DMS79 treated with DMSO at 0.1 percent for 48 hours (cell line): ENCODE measurements around the gene CCDC33.

Source experiments
- DNase-seq: peaks from one replicate; lab custom pipeline; 2025; lab: John Stamatoyannopoulos, UW

Gene CCDC33

DNA sequence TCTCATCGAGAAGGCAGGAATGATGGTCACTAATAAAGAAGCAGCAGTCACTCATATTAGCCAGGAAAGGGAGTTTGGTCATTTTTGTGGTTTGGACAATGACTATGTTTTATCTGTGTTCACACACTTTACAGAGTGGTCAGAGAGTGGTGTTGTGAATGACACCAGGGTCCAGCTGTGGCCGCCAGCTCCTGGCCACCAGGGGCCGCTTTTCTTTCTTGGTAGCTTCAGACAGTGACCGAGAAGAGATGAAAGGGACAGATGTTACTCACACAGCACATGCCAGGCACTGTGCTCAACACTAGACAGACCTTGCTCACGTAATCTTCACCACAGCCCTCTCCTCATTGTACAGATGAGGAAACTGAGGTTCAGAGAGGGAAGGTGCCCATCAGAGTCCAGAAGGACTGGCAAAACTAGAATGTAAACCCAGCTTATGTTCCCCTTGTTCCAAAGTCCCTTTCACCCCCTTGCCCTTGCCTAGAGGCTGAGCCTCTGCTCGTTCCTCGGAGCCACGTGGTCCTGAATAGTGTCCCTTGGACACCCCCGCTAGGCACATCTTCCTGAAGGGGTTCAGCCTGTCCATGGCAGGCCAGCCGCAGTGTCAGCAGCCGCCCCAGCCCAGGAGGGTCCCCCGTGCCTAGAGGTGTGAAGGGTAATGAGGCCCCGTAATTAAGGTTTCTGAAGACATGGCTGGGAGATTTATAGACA is 75.8 kb downstream of the CCDC33 start:
- DNase-seq: no peak

DNA sequence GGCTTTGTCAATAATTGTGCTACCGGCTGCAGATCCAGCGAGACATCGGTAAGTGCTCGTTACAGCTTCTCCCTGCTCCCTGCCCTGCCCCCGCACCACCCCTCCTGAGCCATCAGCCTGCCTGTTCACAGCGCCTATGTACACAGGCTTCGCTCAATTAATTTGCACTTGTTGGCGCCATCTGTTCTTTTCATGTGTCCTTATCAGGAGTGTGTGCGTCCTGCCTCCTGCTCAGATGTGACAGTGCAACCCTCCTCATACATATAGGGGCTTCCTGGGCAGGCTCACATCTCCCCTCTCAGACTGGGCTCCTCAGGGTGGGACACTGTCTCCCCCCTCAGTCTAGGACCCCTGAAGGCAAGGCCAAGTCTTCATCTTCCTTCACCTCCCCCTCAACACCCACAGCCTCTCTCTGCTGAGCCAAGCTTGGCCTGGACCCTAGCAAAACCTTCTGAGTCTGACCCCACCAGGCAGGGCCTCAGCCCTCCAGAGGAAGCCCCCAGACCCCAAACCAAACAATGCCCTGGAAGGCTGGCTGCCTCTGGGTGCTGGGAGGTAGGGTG is 76.4 kb downstream of the CCDC33 start:
- DNase-seq: peak; percentile 84

DNA sequence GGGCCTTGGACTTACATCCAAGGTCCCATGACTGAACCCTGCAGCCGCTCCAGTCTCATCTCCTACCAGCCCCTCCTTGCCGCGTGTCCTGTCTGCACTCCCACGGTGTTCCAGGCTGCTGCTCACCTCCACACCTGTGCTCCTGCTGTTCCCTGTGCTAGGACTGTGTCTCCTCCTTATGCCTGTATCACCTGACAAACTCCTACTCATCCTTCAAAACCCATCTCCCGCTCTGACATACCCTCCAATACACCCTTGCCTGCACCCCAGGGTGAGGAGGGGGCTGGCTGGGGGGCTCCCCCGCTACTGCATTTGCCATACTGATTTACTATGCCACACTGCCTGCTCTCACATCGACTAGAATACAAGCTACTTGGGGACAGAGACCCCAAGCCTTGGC is 77.8 kb downstream of the CCDC33 start:
- no peak for DNase-seq

DNA sequence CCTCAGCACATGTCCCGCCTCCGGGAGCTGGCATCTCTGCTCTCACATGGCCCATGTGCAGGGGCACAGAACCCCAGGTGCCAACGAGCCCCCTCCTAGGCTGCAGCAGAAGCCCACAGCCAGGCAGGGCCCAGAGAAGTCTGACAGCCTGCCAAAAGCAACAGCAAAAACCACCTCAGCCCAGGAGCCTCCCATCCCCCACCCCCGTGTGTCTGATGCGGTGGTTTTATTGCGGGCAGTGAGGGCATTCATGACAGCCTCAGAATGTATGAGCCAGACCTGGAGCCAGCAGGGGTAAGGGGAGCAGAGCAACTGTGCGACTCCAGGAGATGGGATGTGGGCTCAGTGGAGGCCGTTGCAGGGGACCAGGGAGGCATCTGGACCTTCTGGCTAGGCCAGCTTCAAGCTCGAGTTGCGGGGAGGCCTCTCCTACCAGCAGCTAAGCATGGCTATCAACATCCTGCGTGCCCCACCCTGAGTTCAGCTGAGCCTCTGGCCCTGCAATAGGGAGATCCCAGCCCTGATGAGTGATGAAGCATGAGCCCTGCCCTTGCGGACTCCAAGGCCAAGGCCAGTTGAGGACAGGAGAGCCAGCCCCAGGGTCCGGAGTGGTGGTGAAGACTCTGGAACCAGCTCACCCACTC is 78.8 kb downstream of the CCDC33 start:
- DNase-seq: no peak

DNA sequence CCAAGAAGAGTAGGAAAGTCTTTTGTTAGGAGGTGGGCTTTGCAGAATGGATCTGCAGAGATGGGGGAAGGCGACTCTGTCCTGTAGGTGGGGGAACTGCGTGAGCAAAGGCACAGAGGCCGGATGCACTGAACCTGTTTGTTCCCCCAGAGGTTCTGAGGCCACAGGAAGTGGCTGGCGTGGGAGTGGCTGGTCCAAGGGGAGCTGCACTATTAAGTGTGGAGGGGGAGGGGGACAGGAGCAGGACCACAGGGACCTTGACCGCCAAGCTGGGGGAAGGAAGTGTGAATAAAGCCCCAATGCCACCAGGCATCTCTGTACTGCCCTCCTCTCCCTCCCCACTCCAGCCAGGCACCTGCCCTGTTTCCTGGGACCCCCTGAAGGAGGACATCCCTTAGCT is 79.5 kb downstream of the CCDC33 start:
- DNase-seq: no peak

DNA sequence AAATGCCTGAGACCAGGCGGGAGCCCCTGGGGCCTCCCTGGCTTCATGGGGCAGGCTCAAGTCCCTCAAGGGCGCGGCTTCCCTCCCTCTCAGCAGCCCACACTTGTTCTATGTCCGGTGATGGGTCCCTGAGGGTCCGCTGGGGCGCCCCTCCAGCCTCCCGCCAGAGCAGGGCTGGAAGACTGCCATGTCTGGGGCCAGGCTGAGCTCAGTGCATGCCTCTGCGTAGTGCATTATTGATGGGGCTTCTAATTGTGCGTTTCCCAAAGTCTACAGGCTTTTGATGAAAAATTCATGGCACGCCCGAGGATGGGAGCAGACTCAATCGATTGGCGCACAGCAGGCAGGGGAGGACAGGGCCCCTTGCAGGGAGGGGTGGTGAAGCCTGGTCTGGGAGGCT is 80.0 kb downstream of the CCDC33 start:
- no peak for DNase-seq

DNA sequence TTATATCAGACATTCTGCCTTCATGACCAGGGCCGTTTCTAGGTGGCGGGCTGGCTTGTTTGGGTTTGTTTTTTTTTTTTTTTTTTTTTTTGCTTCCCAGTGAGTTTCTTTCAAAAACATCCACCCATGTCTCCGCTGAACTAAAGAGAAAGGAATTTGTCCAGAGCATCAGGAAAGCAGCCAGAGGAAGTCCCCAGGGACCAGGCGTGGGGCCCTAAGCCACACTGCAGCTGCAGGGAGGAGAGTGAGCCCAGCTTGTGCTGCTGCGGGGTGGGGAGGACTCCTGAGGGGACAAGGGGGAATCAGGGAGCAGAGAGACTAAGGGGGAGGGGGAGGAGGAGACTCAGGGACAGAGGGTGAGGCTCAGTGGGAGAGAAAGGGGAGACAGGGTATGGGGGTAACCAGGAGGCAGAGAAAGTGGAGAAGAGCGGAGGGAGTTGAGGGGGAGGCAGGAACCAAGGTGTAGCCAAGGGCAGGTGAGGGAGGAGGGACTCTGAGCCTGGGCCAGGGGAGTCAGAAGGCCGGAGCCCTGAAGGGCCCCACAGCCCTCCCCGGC is 81.8 kb downstream of the CCDC33 start:
- peak; percentile 56 for DNase-seq

DNA sequence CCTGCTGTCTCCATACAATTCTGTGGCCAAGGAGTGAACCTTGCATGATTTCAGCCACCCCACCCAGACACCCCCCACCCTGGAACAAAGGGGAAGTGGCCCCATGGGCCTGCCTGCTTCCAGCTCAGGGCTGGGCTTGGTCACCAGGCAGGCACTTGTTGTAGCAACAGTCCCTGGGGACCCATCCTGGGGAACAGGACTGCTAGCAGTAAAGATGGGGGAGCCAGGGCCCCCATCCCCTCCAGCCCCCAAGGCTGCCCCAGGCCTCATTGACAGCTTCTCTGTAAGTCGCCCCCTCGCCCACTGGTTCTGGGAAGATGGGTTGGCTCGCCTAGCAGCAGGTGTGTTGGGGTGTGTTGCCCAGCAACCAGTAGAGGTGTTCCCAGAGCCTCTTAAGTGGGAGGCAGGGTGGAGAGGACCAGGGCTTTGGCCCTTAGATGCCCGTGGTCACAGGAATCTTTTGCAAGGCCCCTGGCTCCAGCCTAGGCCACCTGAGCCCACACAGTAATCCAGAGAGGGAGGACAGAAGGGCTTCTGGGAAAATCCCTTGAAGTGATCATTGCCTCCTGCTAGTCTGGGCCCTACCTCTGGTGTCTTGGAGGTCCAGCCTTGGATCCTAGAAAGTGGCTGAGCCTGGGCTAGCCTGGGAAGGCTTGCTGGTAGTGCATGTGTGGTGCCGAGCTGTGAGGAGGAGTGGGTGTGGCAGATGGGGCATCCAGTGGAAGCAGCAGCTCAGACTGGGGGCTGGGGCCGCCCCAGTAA is 82.4 kb downstream of the CCDC33 start:
- peak; percentile 62 for DNase-seq

DNA sequence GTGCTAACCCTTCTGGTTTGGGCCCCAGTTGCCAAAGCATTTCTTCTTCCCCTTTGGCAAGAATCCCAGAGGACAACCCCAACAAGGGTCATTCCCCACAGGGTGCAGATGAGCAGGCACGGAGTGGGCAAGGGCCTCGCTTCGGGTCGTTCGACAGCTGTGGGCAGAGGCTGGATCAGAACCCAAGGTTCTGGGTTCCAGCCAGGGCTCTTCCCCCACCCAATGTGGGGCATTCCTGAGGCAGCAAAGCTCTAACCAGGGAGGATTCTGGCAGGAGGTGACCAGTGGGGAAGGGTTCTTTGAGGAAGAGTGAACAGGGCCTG is 83.0 kb downstream of the CCDC33 start:
- DNase-seq: no peak

DNA sequence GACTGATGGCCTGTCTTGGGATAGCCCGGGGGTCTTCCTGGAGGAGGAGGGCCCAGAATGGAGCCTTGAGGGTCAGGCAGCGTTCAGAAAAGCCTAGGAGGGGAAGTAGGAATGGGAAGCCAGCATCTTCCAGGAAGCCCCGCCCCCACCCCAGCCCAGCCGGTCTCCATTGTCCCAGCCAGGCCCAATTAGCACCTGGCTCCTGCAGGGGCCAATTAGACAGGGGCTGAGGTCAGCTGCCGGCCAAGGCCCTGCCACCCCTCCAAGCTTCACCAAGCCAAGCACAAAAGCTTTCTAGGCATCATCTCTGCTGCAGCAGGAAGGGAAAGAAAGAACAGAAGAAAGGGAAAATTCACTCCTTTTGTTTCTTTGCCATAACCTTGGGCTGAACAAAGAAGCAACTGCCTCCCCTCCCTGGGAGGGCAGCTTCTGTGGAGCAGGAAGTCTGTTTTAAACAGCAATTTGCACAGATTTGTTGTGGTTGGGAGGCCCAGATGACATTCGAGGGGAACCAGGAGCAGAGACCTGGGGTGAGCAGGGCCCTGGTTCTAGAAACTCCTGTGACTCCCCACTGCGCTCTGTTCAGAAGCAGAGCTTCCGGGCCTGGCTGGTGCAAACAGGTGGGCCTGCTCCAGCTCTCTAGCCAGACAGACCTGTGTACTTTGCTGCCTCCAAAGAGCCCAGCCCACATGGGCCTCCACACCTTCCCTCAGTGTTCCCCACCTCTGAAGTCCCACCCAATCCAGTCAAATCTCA is 83.6 kb downstream of the CCDC33 start:
- DNase-seq: no peak

DNA sequence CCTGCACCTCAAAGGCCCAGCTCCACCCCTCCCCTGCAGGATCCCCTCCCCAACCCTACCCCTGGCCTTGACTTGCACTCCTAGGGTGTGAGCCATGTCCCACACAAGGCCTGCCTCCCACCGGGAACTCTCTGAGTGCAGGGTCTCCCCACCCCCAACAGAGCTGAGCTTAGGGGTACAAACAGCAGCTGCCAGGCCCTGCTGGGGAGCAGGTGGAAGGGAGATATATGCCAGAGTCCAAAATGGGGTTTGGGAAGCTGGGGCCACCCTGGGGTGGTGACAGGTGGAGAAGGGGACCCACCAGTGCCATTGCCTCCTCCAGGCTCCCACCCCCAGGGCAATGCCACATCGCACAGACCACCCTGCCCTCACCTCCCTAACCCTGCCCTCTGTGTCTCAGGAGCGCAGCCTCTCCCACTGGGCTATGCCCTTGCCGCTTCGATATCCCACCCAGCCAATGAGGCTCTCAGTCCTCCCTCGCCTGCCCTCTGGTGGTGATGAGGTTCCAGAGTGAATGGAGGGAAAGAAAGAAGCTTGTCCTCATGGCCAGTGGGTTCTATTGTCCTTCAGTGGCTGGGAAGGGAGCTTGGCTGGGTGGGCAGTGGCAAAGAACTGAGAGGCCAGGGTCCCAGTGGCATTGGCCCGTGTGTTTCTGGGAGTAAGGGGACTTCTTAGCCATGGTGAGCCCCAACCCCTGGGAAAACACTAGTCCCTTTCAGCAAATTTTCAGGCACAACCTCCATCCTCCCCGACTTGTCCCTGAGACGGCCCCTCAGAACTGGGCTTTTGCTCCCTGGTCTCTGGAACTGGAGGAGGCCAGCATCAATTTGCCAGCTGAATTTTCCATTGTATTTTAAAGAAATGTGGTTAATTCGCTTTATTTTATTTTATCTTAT is 84.5 kb downstream of the CCDC33 start:
- no peak for DNase-seq

DNA sequence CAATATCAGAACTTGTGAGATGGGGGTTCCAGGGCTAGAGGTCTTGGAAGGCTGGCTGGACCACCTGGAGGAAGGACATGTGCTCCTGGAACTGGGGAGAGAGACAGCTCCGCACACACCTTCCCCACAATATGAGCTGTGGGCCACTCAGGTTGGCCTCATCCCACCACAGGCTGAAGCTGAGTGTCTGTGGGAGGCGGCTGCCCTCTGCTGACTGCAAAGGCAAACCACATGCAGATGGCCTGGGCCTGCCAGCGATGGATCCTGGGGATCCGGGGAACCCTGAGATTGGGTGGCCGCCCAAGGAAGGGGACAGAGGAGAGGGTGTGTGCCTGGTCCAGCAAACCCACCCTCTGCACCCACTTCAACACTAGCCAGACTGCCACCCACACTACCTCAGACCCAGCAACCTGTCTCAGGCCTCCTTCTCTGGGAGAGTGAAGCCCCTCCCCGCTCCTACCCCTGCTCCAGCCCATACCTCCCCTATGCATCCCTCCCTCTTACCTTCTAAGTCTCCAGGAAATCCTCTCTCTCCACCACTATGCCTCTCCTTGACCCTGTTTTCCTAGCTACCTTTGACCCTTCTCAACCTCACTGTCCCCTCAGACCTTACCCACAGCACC is 86.5 kb downstream of the CCDC33 start:
- DNase-seq: no peak

DNA sequence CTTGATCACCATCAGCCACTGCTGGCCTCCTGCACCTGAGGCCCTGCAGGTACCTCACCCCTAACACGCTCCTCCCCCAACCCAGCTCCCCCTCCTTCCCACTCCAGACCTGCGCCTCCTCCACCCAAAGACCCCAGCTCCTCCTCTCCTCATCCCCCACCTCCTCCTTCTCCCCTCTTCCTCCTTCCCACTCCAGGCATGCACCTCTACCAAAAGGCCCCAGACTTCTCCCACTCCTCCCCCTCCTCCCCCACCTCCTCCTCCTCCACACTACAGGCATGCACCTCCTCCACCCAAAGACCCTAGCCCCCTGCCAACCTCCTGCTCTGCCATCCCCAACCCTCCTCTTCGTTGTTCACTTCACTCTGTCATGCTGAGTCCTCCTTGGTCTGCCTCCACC is 88.6 kb downstream of the CCDC33 start:
- DNase-seq: no peak

DNA sequence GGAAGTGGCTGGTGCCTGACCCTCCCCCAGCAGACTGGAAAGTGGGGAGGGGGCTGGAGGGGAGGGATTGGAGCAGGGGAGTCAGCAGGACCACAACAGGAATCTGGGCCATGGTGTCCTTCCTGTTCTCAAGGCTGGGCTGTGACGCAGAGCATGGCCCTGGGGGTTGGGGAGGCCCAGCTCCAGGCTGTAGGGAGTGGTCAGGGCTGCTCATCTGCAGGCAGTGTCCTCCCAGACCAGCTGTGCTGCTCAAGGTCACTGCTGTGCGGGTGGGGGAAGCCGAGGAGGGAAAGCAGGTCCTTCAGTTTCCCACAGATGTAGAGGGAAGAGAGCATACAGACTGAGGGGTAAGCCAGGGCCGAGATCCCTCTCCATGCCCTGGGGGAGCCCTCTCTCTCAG is 90.6 kb downstream of the CCDC33 start:
- DNase-seq: no peak

DNA sequence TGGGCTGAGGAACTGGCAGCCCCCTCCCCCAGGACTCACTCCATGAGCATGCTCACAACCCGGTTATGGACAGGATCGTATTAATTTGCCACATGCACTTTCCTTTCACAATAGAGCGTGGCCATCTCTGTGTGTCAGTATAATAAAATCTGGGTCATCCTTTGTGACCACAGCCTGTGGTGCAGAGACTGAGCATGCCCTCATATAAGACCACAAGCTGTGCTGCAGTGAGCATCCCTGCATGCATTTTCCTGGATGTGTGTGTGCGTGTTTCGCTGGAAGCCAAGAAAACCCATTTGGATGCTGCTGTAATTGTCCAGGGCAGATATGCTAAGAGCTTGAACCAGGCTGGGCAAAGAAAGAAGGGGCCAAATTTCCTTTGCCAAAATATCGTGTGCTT is 91.6 kb downstream of the CCDC33 start:
- no peak for DNase-seq

DNA sequence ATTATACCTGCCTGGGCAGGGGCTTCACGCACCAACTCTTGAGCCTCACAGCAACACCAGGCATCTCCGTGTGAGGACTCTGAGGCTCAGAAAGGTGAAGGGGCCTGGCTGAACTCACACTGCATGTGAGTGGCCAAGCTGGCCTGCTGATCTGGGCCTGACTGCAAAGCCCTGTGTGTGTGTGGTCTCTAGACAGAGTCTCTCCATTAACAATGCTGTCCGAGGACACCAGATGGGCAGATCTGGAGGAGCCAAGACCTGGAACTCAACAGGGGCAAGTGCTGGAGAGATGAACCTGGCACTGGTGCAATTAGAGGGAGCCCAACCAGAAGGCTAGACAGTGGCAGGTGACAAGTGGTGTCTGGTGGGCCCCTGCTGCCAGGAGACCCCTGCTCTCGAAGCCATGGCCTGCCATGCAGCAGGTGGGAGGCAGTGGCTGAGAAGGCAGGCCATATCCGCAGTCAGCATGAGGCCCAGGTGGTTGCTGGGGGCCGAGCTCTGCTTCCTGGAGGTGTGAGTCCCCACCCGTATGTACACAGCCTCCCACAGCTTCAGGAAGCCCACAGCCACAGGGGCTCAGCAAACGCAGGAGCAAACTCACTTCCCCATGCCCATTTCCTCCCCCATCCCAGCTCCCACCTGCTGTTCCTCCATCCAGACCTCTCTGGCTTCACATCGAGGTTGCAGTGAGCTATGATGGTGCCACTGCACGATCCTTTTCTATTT is 92.4 kb downstream of the CCDC33 start:
- no peak for DNase-seq

DNA sequence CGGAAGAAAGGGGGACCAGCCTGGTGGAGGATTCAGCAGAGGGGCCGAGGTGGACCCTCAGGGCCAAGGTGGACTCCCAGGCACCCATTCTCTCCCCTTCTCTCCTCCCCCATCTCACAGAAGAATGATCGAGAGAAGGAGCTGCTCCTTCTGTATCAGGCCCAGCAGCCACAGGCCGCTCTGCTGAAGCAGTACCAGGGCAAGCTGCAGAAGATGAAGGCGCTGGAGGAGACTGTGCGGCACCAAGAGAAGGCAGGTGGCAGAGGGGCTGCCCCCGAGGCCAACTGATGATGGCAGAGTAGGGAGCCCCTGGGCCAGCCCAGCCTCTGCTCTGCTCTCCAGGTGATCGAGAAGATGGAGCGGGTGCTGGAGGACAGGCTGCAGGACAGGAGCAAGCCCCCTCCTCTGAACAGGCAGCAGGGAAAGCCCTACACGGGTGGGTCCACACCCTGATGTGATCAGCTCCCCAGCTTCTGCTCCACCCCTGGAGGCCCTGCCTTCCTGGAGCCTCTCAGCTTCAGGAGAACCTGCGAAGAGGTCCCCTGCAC is 94.8 kb downstream of the CCDC33 start:
- DNase-seq: no peak

DNA sequence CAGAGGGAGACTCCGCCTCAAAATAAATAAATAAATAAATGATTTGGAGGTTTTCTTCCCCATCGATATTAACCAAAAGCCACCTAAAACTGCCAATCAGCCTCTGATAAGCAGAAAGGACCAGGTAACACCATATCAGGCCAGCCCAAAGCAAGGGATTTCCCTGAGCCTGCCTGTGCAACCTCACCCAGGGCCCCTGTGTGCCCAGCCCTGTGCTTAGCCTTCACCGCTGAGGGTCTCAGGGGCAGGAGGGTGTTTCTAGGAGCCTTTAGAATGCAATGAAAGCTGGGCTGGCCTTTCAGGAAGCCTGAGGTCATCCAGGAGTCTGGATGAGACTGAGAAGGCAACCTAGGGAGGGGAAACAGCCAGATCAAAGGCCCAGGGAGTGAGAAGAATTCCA is 95.9 kb downstream of the CCDC33 start:
- DNase-seq: no peak

DNA sequence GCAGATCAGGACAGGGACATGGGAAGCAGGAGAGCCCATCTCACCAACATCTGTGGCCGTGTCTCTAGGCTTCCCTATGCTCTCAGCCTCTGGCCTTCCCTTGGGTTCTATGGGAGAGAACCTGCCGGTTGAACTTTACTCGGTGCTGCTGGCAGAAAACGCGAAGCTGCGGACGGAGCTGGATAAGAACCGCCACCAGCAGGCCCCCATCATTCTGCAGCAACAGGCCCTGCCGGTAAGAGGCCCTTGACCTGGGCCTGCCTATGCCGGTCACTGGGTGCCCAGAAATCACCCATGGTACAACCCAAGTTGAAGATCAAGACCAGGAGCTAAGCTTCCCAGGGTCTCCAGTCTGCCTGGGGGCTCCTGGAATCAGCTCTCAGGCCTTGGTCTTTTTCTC is 96.5 kb downstream of the CCDC33 start:
- no peak for DNase-seq

DNA sequence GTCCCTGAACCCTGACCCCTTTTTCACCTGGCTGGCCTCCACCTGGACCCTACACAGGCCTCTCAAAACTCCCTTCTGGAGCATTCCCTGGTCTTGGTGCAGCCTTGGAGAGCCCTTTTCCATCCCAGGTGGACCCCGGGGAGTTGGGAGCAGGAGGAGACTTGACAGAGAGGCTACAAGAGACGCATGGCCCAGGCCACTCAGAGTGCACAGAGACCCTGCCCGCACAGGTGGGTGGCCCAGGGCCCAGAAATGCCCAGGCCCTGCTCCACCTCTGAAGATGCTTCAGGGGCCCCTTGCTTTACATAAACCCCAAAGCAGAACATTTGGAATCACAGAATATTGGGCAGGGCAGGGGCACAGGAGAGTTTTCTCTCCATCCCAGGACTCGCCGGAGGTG is 97.0 kb downstream of the CCDC33 start:
- DNase-seq: no peak
